ENCODE measurements around the gene CXCL5. TPM values are rescaled to one million over a fixed set of nuclear protein-coding genes. Genes with fewer than 3 reads are reported as not detected.
A peak's percentile ranks its signal among the peaks of the same experiment; 100 is the strongest.

The CXCL5 gene
- total RNA-seq, 1 donor from 2014 or later: 0.45 TPM

- TF ChIP-seq, protein P1, sequence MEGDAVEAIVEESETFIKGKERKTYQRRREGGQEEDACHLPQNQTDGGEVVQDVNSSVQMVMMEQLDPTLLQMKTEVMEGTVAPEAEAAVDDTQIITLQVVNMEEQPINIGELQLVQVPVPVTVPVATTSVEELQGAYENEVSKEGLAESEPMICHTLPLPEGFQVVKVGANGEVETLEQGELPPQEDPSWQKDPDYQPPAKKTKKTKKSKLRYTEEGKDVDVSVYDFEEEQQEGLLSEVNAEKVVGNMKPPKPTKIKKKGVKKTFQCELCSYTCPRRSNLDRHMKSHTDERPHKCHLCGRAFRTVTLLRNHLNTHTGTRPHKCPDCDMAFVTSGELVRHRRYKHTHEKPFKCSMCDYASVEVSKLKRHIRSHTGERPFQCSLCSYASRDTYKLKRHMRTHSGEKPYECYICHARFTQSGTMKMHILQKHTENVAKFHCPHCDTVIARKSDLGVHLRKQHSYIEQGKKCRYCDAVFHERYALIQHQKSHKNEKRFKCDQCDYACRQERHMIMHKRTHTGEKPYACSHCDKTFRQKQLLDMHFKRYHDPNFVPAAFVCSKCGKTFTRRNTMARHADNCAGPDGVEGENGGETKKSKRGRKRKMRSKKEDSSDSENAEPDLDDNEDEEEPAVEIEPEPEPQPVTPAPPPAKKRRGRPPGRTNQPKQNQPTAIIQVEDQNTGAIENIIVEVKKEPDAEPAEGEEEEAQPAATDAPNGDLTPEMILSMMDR (IDR thresholded peaks at IDR 0.05; ENCODE audit: unreplicated experiment): no peak
- Mint-ChIP-seq H3K27me3 (ENCODE audit: low read depth) (peaks cover 64% of the 10 kb centered on the region), H3K9me3 (no peaks in the 10 kb centered on the region), H3K36me3 (no peaks in the 10 kb centered on the region), H3K4me3 (peak overlapping the region; percentile 81), H3K27ac (no peak overlapping the region), H3K4me1 (peaks cover 5% of the 10 kb centered on the region)
- DNase-seq (ENCODE audit: low spot score in 2 of 2, unreplicated experiment in 2 of 2): no peak
Measured at GRCh38 chr4:74037076-74037955, 38.8 kb upstream of the CXCL5 start.

DNA sequence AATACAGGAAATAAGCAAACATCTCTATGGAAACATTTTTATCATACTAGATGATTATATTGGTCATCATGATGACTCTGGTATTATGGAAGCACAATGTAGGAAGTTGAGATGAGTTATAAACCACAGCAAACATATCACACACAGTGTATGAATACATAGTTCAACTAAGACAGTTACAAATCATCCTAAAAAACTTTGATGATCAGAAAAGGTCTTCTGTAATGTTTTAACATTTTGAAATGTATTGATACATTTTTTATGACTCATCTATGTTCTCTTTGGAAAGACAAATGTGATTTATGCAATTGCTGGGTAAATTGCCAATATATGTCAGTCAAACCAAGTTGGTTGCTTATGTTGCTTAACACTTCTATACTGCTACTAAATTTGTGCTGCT, 35.3 kb upstream of the CXCL5 start:
- H3K9me3 Mint-ChIP-seq: no peaks in the 10 kb centered on the region
- no peak overlapping the region for H3K27ac Mint-ChIP-seq
- TF ChIP-seq, protein P1 (IDR thresholded peaks at IDR 0.05; ENCODE audit: unreplicated experiment): no peak
- DNase-seq (ENCODE audit: low spot score in 2 of 2, unreplicated experiment in 2 of 2): no peak
- no peaks in the 10 kb centered on the region for H3K36me3 Mint-ChIP-seq
- H3K4me1 Mint-ChIP-seq: peaks cover 4% of the 10 kb centered on the region
- H3K27me3 Mint-ChIP-seq (ENCODE audit: low read depth): peaks cover 37% of the 10 kb centered on the region
- H3K4me3 Mint-ChIP-seq: no peak overlapping the region

GRCh38 chr4:74032064-74032463, 33.6 kb upstream of the CXCL5 start:
- no peak overlapping the region for H3K27ac Mint-ChIP-seq
- no peak overlapping the region for H3K4me3 Mint-ChIP-seq
- H3K27me3 Mint-ChIP-seq (ENCODE audit: low read depth): peaks cover 26% of the 10 kb centered on the region
- TF ChIP-seq, protein P1 (IDR thresholded peaks at IDR 0.05; ENCODE audit: unreplicated experiment): no peak
- no peaks in the 10 kb centered on the region for H3K4me1 Mint-ChIP-seq
- no peak for DNase-seq (ENCODE audit: low spot score in 2 of 2, unreplicated experiment in 2 of 2)
- no peaks in the 10 kb centered on the region for H3K36me3 Mint-ChIP-seq
- peaks cover 4% of the 10 kb centered on the region for H3K9me3 Mint-ChIP-seq

DNA sequence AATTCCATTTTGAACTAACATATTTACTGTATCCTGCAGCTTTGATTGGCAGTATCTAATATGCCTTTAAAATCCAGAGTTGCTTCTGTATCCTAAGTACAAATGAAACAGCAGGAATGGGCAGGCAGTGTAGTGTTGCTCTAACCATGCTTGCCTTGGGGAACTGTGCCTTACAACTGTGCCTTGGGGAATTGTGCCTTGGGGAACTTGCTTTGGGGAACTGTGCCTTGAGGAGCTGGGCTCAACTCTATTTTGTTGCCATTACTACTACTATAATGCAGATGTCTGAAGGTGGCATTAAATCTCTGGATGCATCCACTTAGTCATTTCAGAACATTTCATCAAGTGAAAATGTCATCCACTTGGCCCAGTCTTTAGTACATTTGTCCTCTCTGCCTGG, 33.1 kb upstream of the CXCL5 start:
- H3K9me3 Mint-ChIP-seq: peaks cover 5% of the 10 kb centered on the region
- TF ChIP-seq, protein P1 (IDR thresholded peaks at IDR 0.05; ENCODE audit: unreplicated experiment): no peak
- H3K4me1 Mint-ChIP-seq: no peaks in the 10 kb centered on the region
- H3K27ac Mint-ChIP-seq: no peak overlapping the region
- H3K27me3 Mint-ChIP-seq (ENCODE audit: low read depth): peaks cover 25% of the 10 kb centered on the region
- H3K36me3 Mint-ChIP-seq: no peaks in the 10 kb centered on the region
- no peak overlapping the region for H3K4me3 Mint-ChIP-seq
- DNase-seq (ENCODE audit: low spot score in 2 of 2, unreplicated experiment in 2 of 2): no peak

- Mint-ChIP-seq H3K4me1 (no peaks in the 10 kb centered on the region), H3K9me3 (peaks cover 17% of the 10 kb centered on the region), H3K27me3 (ENCODE audit: low read depth) (peaks cover 14% of the 10 kb centered on the region), H3K4me3 (no peak overlapping the region), H3K36me3 (no peaks in the 10 kb centered on the region), H3K27ac (no peak overlapping the region)
- TF ChIP-seq, protein P1 (IDR thresholded peaks at IDR 0.05; ENCODE audit: unreplicated experiment): no peak
- no peak for DNase-seq (ENCODE audit: low spot score in 2 of 2, unreplicated experiment in 2 of 2)
Measured at GRCh38 chr4:74030285-74030684, 31.8 kb upstream of the CXCL5 start.

Data from mesothelial cell of epicardium (in vitro differentiated cells).